Sigmoid colon (tissue), 4 donors: ENCODE measurements around the gene TSPEAR.

Experiments used
- EP300 ChIP-seq, 4 donors: sonication (generic); formaldehyde crosslinking; IDR thresholded peaks; one replicate each; pipeline ENCODE4 v1.6.1; 2017; ENCODE audit warnings: antibody characterized with exemption in 4 of 4
- POLR2A ChIP-seq, 2 donors: fragments of 450-650 bp; IDR thresholded peaks; one replicate each; pipeline ENCODE4 v1.6.1; 2016; ENCODE audit warnings: antibody characterized with exemption in 2 of 2, mild to moderate bottlenecking in 2 of 2, moderate library complexity in 2 of 2
- POLR2AphosphoS5 ChIP-seq, 4 donors: sonication (generic); formaldehyde crosslinking; IDR thresholded peaks; one replicate each; pipeline ENCODE4 v1.6.1; 2017; ENCODE audit warnings: antibody characterized with exemption in 4 of 4
- TF ChIP-seq, protein P1 (sequence below), 4 experiments: fragments of 450-650 bp in 3 of 4; fragments of 200-600 bp in 1 of 4; IDR thresholded peaks; one replicate each; pipeline ENCODE4 v1.5.1; 2016 to 2019; ENCODE audit warnings: antibody characterized with exemption in 4 of 4, mild to moderate bottlenecking in 3 of 4, moderate library complexity in 2 of 4

DNA sequence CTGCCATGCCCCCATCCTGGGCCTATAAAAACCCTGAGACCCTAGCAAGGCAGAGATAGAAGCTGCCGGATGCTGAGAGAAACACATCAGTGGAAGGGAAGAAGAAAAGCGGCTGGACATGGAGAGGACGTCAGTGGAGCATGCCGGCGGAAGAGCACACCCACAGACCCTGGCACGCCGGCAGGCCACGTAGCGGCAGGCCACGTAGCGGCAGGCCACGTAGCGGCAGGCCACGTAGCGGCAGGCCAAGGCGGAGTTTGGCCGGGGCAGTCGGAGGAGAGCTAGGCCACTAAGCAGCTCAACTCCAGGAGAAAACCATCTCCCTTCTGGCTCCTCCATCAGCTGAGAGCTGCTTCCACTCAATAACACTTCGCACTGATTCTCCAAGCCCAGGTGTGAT, 221.0 kb downstream of the TSPEAR start:
- TF ChIP-seq, protein P1, sequence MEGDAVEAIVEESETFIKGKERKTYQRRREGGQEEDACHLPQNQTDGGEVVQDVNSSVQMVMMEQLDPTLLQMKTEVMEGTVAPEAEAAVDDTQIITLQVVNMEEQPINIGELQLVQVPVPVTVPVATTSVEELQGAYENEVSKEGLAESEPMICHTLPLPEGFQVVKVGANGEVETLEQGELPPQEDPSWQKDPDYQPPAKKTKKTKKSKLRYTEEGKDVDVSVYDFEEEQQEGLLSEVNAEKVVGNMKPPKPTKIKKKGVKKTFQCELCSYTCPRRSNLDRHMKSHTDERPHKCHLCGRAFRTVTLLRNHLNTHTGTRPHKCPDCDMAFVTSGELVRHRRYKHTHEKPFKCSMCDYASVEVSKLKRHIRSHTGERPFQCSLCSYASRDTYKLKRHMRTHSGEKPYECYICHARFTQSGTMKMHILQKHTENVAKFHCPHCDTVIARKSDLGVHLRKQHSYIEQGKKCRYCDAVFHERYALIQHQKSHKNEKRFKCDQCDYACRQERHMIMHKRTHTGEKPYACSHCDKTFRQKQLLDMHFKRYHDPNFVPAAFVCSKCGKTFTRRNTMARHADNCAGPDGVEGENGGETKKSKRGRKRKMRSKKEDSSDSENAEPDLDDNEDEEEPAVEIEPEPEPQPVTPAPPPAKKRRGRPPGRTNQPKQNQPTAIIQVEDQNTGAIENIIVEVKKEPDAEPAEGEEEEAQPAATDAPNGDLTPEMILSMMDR (IDR thresholded peaks at IDR 0.05): no peak
- TF ChIP-seq EP300 (IDR thresholded peaks at IDR 0.05) (no peak), POLR2A (IDR thresholded peaks at IDR 0.05) (no peak), POLR2AphosphoS5 (IDR thresholded peaks at IDR 0.05) (no peak)
